Measurements from ENCODE around the gene FER1L5. TPM values are rescaled to one million over a fixed set of nuclear protein-coding genes. Genes with fewer than 3 reads are reported as not detected.

Gene FER1L5
- total and polyA plus RNA-seq, 2 donors (not counting 3 experiments of a cell fraction or from before 2014, with no cell fraction given): not detected

DNA sequence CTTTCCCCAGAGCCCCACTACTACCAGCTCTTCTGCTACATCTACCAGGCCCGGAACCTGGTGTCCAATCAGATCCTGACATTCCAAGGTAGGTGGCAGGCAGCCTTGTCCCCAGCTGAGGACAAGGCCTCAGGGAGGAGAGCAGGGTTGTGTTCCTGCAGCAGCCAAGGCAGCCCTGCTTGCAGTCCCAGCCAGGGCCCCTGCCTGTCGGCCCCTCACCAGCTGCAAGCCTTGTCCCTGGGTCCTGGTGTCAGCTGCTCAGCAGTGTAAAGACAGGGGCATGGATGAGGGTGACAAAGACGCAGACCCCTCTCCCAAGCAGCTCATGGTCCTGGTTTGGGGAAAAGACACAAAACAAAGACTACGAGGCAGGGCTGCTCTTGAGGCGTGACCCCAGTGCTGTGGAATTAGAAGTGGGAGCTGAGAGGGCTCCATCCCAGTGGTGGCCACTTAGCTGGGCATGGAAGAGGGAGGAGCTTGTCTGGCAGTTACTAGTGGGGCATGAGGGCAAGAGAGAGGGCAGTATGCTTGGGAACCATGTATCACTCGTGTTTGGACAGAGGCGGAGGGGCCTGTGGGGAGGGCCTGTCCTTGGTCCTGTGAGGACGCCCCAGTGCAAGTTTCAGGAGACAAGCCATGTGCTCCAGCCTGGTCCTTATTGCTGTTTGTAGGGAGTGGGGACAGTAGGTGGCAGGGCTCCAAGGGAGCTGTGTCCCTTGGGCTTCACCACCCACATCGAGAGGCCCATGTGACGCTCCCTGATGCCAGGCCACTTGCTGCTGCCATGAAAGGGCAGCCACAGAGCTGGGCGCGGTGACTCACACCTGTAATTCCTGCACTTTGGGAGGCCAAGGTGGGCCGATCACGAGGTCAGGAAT is 49.8 kb downstream of the FER1L5 start:
- no peak overlapping the region for H3K9ac ChIP-seq (replicated peaks; ENCODE audit: extremely low read depth, insufficient read depth, low read length)
- H3K36me3 ChIP-seq (ENCODE audit: control insufficient read depth in 2 of 2, extremely low read depth in 1 of 2, insufficient read depth in 2 of 2, low read length in 2 of 2): no peaks in the 10 kb centered on the region
- no peak overlapping the region for H3K4me3 ChIP-seq (replicated peaks in 1 of 3; ENCODE audit: insufficient read depth in 1 of 3, low read depth in 1 of 3, low read length in 3 of 3)
- intact Hi-C loops (cut with micrococcal nuclease): no loop called here
- H3K4me2 ChIP-seq (ENCODE audit: insufficient read depth, low read length): no peak overlapping the region
- ChIA-PET POLR2A (no interaction called here), CTCF (no interaction called here)
- no peaks in the 10 kb centered on the region for H3K27me3 ChIP-seq (ENCODE audit: control insufficient read depth in 2 of 2, insufficient read depth in 2 of 2, low read length in 2 of 2)
- H3K9me1 ChIP-seq (replicated peaks; ENCODE audit: control insufficient read depth, extremely low read depth, insufficient read depth, low read length): no peaks in the 10 kb centered on the region
- no peaks in the 10 kb centered on the region for H3K9me3 ChIP-seq (replicated peaks; ENCODE audit: control insufficient read depth, insufficient read depth, low read length)
- FAIRE-seq (no peak), DNase-seq (ENCODE audit: low read depth, low spot score) (no peak)
- TF ChIP-seq, protein P1, sequence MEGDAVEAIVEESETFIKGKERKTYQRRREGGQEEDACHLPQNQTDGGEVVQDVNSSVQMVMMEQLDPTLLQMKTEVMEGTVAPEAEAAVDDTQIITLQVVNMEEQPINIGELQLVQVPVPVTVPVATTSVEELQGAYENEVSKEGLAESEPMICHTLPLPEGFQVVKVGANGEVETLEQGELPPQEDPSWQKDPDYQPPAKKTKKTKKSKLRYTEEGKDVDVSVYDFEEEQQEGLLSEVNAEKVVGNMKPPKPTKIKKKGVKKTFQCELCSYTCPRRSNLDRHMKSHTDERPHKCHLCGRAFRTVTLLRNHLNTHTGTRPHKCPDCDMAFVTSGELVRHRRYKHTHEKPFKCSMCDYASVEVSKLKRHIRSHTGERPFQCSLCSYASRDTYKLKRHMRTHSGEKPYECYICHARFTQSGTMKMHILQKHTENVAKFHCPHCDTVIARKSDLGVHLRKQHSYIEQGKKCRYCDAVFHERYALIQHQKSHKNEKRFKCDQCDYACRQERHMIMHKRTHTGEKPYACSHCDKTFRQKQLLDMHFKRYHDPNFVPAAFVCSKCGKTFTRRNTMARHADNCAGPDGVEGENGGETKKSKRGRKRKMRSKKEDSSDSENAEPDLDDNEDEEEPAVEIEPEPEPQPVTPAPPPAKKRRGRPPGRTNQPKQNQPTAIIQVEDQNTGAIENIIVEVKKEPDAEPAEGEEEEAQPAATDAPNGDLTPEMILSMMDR (IDR thresholded peaks at IDR 0.05; ENCODE audit: extremely low read depth in 1 of 2, insufficient read depth in 1 of 2, low read depth in 1 of 2, low read length in 2 of 2): no peak
- TF ChIP-seq FOS (IDR thresholded peaks at IDR 0.05; ENCODE audit: borderline replicate concordance, insufficient read depth, low read length) (no peak), JUN (IDR thresholded peaks at IDR 0.05; ENCODE audit: borderline replicate concordance, insufficient read depth, insufficient read length, low read depth) (no peak), POLR2AphosphoS5 (IDR thresholded peaks at IDR 0.05; ENCODE audit: insufficient read depth, low read depth, low read length) (no peak), MYC (IDR thresholded peaks at IDR 0.05; ENCODE audit: low read depth, low read length) (no peak), GATA2 (IDR thresholded peaks at IDR 0.05; ENCODE audit: insufficient read depth, insufficient read length, low read depth, low read length) (no peak), EZH2 (IDR thresholded peaks at IDR 0.05; ENCODE audit: borderline replicate concordance, low read depth, low read length, severe bottlenecking) (no peak), POLR2A (IDR thresholded peaks at IDR 0.05; ENCODE audit: low read depth, low read length) (no peak)
- TF ChIP-seq, protein P2, sequence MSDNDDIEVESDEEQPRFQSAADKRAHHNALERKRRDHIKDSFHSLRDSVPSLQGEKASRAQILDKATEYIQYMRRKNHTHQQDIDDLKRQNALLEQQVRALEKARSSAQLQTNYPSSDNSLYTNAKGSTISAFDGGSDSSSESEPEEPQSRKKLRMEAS (IDR thresholded peaks at IDR 0.05; ENCODE audit: insufficient read depth, insufficient read length): no peak
- H3K4me1 ChIP-seq (ENCODE audit: control insufficient read depth, extremely low read depth, insufficient read depth, low read length): no peaks in the 10 kb centered on the region
- dilution Hi-C loops (cut with MboI; ENCODE audit: extremely low pct_ligation_motif_present, low sequenced_read_pairs): no loop called here
- BruUV-seq (replicated peaks): no TSS peak
- H3K79me2 ChIP-seq (ENCODE audit: control insufficient read depth, insufficient read depth, low read length): no peaks in the 10 kb centered on the region
- no peak overlapping the region for H3K27ac ChIP-seq (ENCODE audit: insufficient read depth, low read depth, low read length)
- no peak overlapping the region for H2AFZ ChIP-seq (ENCODE audit: low read depth, low read length)
- no peaks in the 10 kb centered on the region for H4K20me1 ChIP-seq (replicated peaks; ENCODE audit: control insufficient read depth, extremely low read depth, insufficient read depth, low read length)

Measured in endothelial cell of umbilical vein (primary cell).